ENCODE results near the gene TXNL4A.

Gene TXNL4A

DNA sequence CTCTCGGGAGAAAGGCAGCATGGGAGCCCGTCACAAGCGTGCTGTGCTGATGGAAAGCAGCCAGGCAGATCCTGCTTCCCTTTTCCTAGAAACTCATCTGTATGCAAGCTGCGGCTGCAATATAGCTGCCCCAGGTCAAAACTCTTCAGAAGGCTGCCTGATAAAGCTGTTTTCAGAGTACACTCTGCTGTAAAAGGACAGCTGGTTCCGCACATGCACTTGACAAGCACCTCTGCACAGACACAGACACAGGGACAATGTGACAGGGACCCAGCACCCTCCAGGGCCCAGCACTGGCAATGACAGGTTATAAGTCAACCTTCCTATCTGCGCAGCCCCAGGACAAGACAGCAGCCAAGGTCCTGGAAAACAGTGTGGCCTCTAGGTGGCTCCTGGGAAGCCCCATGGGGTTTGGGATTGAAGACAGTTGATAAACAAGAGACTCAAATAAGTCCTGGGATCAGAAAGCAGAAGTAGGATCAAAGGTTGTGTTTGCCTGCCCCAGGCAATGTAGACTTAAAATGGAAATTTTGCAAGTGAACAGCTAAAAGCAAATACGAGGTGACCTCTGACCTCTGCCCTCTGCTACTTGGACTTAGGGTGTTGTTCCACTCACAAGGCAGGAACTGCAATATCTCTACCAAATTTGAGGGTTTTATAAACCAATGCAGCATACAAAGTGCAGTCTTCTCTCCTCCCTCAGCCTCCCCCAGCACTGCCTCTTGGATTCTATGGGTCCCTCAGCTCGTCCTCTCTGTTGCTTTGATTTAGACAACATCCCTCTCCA is 53.9 kb downstream of the TXNL4A start:
- TF ChIP-seq, protein P1, sequence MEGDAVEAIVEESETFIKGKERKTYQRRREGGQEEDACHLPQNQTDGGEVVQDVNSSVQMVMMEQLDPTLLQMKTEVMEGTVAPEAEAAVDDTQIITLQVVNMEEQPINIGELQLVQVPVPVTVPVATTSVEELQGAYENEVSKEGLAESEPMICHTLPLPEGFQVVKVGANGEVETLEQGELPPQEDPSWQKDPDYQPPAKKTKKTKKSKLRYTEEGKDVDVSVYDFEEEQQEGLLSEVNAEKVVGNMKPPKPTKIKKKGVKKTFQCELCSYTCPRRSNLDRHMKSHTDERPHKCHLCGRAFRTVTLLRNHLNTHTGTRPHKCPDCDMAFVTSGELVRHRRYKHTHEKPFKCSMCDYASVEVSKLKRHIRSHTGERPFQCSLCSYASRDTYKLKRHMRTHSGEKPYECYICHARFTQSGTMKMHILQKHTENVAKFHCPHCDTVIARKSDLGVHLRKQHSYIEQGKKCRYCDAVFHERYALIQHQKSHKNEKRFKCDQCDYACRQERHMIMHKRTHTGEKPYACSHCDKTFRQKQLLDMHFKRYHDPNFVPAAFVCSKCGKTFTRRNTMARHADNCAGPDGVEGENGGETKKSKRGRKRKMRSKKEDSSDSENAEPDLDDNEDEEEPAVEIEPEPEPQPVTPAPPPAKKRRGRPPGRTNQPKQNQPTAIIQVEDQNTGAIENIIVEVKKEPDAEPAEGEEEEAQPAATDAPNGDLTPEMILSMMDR (IDR thresholded peaks at IDR 0.05; ENCODE audit: insufficient read depth, low read depth, low read length, missing control alignments), result no peak
- H3K4me3 ChIP-seq (ENCODE audit: low read depth, low read length), result no peak overlapping the region
- DNase-seq (ENCODE audit: low read depth), result no peak

DNA sequence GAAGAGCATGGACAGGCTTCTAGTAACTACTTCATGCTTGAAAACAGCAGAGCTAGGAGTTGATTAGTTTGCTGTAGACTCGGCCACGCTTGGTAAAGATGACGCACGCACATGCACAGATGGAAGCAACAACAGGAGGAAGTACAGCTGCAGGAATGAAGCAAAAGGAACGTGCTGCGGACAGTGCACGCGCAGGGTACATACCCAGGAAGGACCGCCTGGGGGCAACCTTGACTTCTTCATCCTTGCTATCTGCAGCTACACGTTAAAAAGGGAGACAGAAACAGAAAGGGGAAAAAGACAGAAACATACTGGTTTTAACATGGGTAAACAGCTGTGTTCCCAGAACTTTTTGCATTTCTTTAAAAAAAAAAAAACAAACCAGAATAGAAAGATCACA is 54.6 kb downstream of the TXNL4A start:
- TF ChIP-seq, protein P1 (IDR thresholded peaks at IDR 0.05; ENCODE audit: insufficient read depth, low read depth, low read length, missing control alignments), result no peak
- DNase-seq (ENCODE audit: low read depth), result no peak

DNA sequence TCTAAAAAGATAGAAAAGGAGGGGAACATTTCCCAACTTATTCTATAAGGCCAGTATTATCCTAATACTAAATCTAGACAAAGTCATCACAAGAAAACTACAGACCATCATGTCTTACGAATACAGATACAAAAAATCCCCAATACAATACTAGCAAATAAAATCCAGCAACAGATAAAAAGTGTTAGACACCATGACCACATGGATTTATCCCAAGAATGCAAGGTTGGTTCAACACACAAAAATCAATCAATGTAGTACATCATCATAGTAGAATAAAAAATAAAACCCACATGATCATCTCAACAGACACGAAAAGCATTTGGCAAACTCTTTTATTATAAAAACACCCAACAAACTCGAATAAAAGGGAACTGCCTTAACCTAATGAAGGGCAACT is 55.5 kb downstream of the TXNL4A start:
- no peak overlapping the region for H3K4me3 ChIP-seq (ENCODE audit: low read depth, low read length)
- TF ChIP-seq, protein P1 (IDR thresholded peaks at IDR 0.05; ENCODE audit: insufficient read depth, low read depth, low read length, missing control alignments), result no peak
- no peak for DNase-seq (ENCODE audit: low read depth)

More for the DNA sequence above, 54.6 kb downstream of the TXNL4A start:
- H3K4me3 ChIP-seq (ENCODE audit: low read depth, low read length), result no peak overlapping the region

DNA sequence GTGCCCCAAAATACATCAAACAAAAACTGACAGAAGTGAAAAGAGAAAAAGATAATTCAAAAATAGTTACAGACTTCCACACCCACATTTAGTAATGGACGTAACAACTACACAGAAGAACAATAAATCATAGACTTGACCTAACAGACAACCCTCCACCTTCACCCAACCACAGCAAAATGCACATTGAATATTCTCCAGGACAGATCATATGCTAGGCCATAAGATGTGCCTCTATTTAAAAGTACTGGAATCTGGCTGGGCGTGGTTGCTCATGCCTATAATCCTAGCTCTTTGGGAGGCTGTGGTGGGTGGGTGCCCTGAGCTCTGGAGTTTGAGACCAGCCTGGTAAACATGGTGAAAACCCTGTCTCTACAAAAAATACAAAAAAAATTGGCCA is 56.9 kb downstream of the TXNL4A start:
- DNase-seq (ENCODE audit: low read depth), result no peak
- TF ChIP-seq, protein P1 (IDR thresholded peaks at IDR 0.05; ENCODE audit: insufficient read depth, low read depth, low read length, missing control alignments), result no peak
- no peak overlapping the region for H3K4me3 ChIP-seq (ENCODE audit: low read depth, low read length)

DNA sequence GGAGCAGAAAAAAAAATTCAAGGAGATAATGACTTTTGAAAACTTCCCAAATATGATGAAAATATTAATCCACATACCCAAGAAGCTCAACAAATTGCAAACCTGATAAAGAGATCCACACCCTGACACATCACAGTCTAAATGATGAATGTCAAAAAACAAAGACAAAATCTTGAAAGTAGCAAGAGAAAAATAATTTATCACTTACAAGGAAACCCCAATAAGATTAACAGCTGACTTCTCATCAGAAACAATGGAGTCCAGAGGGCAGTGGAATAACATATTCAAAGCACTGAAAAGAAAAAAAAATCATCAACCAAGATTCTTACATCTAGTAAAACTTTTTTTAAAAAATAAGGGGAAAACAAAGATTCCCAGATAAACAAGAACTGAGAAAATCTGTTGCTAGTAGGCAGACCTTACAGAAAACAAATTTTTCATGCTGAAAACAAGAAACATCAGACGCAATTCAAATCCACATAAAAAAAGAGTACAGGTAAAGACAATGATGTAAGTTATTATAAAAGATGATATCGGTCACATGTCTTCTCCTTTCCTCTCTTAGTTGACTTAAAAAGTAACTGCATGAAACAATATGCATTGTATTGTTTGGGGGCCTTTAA is 58.2 kb downstream of the TXNL4A start:
- DNase-seq (ENCODE audit: low read depth), result no peak
- TF ChIP-seq, protein P1 (IDR thresholded peaks at IDR 0.05; ENCODE audit: insufficient read depth, low read depth, low read length, missing control alignments), result no peak
- H3K4me3 ChIP-seq (ENCODE audit: low read depth, low read length), result no peak overlapping the region

DNA sequence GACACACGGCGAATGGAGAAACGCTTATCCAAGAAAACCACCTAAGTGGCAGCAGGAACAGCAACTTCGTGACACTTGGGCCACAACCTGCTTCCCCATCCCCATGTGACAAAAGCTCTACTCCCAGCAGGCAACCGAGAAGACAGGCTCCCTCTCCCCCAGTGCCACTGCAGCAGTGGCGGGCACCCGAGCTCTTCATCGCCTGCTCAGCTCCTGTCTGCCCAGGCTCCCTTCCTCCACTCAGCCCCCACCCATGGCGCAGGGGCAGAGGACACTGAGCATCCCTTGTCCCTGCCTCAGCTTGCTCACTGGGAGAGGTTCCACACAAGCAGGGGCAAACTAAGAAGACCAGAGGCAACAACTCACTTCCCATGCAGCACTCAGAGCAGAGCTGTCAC is 59.8 kb downstream of the TXNL4A start:
- no peak for DNase-seq (ENCODE audit: low read depth)
- no peak overlapping the region for H3K4me3 ChIP-seq (ENCODE audit: low read depth, low read length)
- TF ChIP-seq, protein P1 (IDR thresholded peaks at IDR 0.05; ENCODE audit: insufficient read depth, low read depth, low read length, missing control alignments), result no peak
